Lung microvascular endothelial cell (primary cell): ENCODE results near the gene FAHD2B. TPM values are rescaled to one million over a fixed set of nuclear protein-coding genes. Genes with fewer than 3 reads are reported as not detected.
"Not testable (repeated sequence)": the region's sequence is repeated elsewhere in the genome, so short reads cannot be mapped to it uniquely, and the experiment has no call there.

Experiments
- DNase-seq, 2 donors: peaks; one replicate each; pipeline versions ENCODE4 v3.0.0 to v3.0.0-alpha.2; 2010; ENCODE audit warnings: low read depth in 2 of 2
- total RNA-seq: library from RNA; depleted of rRNA; stranded (reverse); fragments of >200 nt; gene quantifications from 2 replicates; pipeline ENCODE4 v1.2.1, GENCODE V29; 2014

The FAHD2B gene
- total RNA-seq, 1 donor from 2014 or later = 2.8 TPM

DNA sequence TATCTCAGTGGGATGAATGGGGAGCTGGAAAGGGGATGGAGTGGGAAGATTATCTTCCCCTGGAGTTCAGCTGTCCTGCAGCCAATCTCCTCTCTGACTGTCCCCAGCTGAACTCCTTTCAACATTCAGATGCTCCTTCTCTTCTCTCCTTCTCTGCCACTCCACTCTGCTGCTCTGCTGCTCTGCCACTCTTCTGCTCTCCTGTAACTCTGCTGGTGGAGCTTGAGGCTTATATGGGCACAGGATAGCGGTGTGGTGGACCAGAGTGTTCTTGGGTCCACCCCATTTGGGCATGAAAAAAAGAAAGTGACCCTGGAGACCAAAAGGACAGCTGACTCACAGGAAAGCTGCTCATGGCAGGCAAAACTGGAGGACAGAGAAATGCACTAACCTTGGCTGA, 26.6 kb downstream of the FAHD2B start:
- no peak for DNase-seq

DNA sequence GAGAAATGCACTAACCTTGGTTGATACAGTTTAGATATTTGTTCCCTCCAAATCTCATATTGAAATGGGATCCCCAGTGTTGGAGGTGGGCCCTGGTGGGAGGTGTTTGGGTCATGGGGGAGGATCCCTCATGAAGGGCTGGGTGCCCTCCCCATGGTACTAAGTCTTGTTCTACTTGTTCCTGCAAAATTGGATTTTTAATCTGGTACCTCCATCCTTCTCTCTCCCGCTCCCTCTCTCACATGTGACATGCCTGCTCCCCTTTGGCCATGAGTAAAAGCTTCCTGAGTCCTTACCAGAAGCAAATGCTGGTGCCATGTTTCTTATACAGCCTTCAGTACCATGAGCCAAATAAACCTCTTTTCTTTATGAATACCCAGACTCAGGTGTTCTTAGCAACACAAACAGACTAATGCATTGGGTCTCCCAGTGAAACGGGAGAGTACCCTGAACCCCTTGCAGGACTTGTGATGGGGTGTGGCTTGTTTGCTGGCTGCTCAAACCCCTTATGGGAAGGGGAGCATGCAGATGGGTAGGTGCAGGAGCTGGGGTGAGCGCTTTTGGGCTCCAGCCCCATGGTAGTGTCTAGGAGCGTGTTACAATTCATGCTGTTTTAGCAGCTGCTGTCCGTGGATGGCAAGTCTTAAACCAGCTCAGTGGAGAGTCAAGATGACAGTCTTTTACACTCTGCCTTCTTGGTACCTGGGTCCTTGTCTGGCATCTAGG, 27.2 kb downstream of the FAHD2B start:
- DNase-seq = no peak

DNA sequence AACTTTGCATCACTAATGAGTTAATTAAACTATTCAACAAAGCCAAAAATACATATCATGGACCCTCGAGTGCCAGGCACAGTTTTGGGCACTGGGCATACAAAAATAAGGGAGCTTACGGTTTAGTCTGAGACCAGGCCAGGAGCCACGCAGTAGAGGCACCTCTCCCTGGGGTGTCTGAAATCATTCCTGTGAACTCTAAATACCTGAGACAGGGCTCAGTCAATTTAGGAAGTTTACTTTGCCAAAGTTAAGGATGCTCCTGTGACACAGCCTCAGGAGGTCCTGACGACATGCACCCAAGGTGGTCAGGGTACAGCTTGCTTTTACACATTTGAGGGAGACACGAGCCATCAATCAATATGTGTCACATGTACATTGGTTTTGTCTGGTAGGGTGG, 28.7 kb downstream of the FAHD2B start:
- DNase-seq = not testable (repeated sequence)

DNA sequence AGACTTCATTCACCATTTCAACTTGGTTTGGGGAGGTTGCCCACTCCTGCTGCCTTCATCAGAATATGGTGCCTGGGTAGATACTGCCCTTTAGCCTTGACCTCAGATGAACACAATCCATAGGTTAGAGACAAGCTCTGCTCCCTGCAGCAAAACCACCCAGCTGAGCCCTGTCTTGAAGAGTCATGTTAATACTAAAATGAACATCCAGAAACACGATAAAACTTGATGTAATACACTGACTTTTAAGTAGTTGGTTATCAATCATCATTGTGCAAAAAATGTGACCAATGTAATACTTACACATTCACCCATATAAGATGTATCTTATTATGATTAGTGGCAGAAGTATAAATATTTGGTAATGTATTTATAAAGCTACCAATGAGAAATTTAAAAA, 32.7 kb downstream of the FAHD2B start:
- not testable (repeated sequence) for DNase-seq

DNA sequence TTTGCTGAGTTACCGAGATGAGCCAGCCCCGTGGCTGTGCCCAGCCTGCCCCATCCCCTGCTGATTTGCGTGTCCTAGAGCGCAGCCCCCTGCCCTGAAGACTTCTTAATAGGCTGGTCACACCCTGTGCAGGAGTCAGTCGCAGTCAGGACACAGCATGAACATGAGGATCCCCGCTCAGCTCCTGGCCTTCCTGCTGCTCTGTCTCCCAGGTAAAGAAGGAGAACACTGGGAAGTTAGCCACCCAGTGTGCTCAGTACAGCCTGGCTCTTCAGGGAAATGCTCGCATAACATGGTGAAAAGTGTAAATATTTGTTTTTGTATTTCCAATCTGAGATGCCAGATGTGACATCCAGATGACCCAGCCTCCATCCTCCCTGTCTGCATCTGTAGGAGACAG, 34.9 kb downstream of the FAHD2B start:
- DNase-seq = not testable (repeated sequence)

DNA sequence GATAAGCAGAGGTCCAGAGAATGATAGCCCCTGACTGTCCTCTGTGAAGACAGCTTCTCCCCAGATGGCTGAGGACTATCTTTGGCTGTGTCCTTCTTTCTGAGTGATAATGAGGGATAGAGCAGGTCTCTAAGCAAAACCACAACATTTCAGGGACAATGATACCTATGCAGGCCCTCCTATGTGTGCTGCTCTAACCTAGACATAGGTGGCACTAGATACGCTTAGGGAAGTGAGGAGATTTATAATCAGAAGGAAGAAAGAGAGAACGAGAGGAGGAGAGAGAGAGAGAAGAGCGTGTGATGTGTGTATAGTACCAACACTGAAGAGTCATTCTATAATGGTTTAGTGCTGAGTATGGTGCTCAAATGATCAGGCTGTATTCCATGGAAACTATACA, 38.5 kb downstream of the FAHD2B start:
- DNase-seq = not testable (repeated sequence)

DNA sequence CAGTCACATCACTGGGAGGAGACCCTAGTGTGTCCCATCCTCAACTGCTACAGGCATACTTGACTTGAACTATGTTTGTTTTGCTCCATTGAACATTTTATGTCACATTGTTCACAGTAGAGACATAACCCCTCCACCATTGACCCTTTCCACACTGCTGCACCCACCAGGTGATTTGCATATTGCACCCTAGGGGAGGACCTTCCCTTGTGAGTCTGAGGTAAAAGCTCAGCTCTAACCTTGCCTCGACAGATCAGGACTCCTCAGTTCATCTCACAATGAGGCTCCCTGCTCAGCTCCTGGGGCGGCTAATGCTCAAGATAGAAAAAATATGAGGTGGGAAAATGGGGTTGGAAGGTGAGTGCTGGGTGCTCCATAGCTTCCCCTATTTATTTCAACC, 44.6 kb downstream of the FAHD2B start:
- not testable (repeated sequence) for DNase-seq

DNA sequence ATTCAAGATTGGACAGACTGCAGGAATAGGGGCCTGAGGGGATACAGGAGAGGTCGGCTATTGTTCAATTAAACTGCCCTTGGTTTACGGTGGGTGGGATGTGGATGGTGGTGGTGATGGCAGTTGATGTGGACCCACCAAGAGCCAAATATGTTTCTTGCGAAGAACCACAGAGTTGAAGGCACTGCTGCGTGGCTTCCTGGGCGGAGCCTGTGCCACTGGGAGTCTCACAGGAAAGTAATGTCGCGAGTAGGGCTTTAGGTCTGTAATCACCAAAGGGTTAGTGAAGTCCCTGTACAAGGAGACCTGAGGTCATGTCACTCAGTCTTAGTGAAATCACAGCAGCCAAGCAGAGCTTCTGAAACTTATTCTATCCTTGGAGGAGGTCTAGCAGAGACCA, 46.2 kb downstream of the FAHD2B start:
- not testable (repeated sequence) for DNase-seq

DNA sequence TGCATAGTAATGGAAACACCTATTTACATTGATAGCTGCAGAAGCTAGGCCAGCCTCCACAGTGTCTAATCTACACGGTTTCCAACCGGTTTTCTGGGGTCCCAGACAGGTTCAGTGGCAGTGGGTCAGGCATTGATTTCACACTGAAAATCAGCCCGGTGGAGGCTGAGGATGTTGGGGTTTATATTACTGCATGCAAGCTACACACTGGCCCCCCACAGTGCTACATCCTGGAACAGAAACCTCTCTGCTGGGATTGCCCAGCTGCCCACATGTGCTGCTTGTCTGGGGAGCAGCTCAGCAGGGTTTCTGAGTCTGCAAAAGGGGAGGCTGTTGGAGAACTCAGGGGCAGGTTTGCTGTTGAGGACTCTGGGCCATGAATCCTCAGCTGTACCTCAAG, 48.0 kb downstream of the FAHD2B start:
- not testable (repeated sequence) for DNase-seq

DNA sequence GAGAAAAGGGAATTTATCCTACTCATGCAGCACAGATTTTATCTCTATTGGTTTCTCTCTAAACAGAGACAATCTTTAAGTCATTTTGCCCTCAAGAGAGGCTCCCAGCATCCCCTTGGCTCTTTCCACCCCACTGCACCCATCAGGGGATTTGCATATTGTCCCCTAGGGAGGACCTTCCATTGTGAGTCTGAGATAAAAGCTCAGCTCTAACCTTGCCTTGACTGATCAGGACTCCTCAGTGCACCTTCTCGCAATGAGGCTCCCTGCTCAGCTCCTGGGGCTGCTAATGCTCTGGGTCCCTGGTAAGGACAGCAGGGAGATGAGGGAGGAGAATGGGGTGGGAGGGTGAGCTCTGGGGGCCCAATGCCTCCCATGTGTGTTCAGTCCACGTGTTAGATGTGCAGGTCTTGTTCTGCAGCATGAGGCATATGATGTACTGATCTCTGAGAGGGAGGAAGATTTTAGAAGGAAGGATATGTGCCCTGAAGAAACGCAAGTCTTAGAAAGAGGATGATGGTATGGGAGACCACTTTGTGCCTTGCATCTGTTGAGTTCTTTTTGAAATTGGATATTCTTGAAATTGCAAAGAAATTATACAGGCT, 48.7 kb downstream of the FAHD2B start:
- not testable (repeated sequence) for DNase-seq

Other genes starting within 250 kb of the FAHD2B start
- gene ANKRD39, start 236.9 kb downstream of the FAHD2B start, total RNA-seq = 5.9 and 6.3 TPM in 2 replicates
- gene SEMA4C, start 224.8 kb downstream of the FAHD2B start, total RNA-seq = 17.9 and 20.8 TPM in 2 replicates
- gene FAM178B, start 108.3 kb downstream of the FAHD2B start, total RNA-seq = not detected in 2 replicates
- gene ANKRD36, start 18.3 kb upstream of the FAHD2B start, total RNA-seq = 16.3 and 24.0 TPM in 2 replicates